A673 (cell line): ENCODE data around the gene CLEC16A.

Source experiments
- EZH2 ChIP-seq: fragments of 200-600 bp; sonication (generic); IDR thresholded peaks from 2 replicates; pipeline ENCODE4 v1.6.1; 2017; ENCODE audit warnings: borderline replicate concordance, low read depth, mild to moderate bottlenecking, mixed read lengths, antibody characterized with exemption, low read length; ENCODE audit not compliant: poor library complexity, severe bottlenecking
- TF ChIP-seq, protein P1 (sequence below): fragments of 300-800, 200-600 bp; sonication (generic); conservative IDR thresholded peaks from 2 replicates; pipeline ENCODE4 v1.5.1; 2017; ENCODE audit warnings: low read depth, mild to moderate bottlenecking, antibody characterized with exemption, low read length, moderate library complexity, mixed read lengths

DNA sequence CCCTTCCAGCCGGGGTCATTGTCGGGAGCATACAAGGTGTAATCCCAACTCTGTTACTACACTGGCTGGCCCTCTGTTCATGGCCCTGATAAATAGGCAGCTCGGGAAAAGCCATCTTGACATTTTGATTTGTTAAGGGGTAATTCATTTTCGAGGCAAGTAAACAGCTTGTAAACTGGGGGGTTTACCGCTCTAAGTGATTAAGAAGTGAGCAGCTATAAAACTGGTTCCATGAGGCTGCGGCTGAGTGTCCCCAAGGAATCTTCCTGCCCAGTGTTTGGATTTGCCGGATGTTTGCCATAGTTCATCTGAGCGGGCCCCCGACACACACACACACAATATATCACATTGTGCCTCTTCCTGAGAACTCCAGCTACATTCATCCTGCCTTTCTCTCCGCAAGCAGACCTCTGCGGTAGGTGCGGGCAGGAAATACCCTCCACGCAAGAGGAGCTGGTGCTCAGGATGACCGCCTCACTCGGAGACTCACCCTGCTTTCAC is 219.4 kb downstream of the CLEC16A start:
- TF ChIP-seq, protein P1, sequence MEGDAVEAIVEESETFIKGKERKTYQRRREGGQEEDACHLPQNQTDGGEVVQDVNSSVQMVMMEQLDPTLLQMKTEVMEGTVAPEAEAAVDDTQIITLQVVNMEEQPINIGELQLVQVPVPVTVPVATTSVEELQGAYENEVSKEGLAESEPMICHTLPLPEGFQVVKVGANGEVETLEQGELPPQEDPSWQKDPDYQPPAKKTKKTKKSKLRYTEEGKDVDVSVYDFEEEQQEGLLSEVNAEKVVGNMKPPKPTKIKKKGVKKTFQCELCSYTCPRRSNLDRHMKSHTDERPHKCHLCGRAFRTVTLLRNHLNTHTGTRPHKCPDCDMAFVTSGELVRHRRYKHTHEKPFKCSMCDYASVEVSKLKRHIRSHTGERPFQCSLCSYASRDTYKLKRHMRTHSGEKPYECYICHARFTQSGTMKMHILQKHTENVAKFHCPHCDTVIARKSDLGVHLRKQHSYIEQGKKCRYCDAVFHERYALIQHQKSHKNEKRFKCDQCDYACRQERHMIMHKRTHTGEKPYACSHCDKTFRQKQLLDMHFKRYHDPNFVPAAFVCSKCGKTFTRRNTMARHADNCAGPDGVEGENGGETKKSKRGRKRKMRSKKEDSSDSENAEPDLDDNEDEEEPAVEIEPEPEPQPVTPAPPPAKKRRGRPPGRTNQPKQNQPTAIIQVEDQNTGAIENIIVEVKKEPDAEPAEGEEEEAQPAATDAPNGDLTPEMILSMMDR = no peak
- TF ChIP-seq EZH2 = no peak
